Measurements from ENCODE around the gene CCNL2.

The CCNL2 gene

DNA sequence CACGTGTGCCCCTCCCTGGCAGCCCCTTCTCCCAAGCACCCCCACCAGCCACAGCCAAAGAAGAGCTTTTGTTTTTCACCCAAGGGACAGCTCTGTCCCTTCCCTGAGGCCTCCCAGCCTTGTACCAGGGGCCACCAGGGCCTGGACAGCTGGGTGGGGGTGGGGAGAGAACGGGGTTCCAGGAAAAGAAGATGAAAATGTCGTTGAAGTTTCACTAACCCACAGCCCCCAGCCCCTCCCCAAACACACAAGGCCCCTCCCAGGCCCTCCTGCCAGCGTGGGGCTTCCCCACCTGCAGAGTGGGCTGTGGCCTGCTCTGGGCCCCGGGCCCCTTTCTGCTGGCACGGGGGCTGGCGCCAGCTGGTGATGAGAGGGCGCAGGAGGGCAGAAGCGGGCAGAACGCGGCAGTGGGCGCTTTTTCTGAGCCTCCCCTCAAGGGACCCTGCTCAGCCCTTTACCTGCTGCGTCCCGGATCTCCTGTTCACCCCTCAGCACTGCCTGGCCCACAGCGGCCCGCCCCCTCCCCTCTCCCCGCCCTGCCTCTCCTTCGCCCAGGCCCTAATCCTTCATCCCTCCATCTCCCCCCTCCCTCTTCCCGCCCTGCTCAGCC is 27.5 kb upstream of the CCNL2 start:
- DNase-seq (ENCODE audit: low read depth) = no peak
- no peak overlapping the region for H3K4me3 ChIP-seq (ENCODE audit: low read length)
- TF ChIP-seq, protein P1, sequence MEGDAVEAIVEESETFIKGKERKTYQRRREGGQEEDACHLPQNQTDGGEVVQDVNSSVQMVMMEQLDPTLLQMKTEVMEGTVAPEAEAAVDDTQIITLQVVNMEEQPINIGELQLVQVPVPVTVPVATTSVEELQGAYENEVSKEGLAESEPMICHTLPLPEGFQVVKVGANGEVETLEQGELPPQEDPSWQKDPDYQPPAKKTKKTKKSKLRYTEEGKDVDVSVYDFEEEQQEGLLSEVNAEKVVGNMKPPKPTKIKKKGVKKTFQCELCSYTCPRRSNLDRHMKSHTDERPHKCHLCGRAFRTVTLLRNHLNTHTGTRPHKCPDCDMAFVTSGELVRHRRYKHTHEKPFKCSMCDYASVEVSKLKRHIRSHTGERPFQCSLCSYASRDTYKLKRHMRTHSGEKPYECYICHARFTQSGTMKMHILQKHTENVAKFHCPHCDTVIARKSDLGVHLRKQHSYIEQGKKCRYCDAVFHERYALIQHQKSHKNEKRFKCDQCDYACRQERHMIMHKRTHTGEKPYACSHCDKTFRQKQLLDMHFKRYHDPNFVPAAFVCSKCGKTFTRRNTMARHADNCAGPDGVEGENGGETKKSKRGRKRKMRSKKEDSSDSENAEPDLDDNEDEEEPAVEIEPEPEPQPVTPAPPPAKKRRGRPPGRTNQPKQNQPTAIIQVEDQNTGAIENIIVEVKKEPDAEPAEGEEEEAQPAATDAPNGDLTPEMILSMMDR (conservative IDR thresholded peaks at IDR 0.05; ENCODE audit: low read length) = no peak

DNA sequence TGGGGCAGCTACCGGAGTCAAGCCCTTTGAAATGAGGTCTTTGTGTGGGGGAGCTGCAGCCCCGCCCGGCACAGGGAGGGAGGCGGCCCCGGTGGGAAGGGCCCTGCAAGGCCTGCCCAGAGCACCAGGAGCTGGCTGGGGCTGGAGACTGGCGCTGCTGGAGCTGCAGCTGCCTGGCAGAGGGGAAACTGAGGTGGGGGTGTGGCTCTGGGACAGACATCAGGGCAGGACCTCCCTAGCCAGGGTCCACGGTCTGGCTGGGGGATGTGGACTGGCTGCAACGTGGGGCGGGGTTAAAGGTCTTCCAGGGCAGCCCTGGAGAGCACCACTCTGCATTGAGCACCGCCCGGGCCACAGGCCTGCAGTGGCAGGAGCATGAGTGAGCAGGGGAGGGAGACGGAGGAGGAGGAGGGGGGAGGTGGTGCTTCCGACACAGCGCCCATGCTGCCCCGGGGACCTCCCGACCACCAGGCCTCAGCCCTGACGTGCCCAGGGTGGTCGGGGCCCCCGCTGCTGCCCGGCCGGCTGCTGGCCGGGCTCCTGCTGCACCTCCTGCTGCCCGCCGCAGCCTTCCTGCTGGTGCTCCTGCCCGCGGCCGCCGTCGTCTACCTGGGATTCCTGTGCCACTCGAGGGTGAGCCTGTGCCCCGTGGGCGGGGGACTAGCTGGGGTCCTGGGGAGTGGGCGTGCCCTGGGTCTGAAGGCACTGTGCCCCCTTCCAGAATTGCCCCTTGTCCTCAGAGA is 26.8 kb upstream of the CCNL2 start:
- no peak overlapping the region for H3K4me3 ChIP-seq (ENCODE audit: low read length)
- no peak for DNase-seq (ENCODE audit: low read depth)
- TF ChIP-seq, protein P1 (conservative IDR thresholded peaks at IDR 0.05; ENCODE audit: low read length) = no peak

DNA sequence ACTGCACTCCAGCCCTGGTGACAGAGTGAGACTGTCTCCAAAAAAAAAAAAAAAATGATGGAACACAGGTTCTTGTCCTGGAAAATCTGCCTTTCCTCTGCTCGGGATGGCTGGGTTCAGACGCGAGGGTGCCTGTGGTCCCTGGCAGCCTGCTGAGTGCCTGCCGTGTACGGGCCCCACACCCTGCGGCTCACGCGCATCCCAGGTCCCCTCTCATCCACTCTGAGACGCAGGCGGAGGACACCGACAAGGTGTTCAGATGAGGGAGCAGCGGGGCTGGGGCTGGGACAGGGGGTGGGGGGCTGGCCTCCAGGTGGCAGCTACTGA is 26.3 kb upstream of the CCNL2 start:
- no peak for DNase-seq (ENCODE audit: low read depth)
- TF ChIP-seq, protein P1 (conservative IDR thresholded peaks at IDR 0.05; ENCODE audit: low read length) = no peak
- H3K4me3 ChIP-seq (ENCODE audit: low read length) = no peak overlapping the region

DNA sequence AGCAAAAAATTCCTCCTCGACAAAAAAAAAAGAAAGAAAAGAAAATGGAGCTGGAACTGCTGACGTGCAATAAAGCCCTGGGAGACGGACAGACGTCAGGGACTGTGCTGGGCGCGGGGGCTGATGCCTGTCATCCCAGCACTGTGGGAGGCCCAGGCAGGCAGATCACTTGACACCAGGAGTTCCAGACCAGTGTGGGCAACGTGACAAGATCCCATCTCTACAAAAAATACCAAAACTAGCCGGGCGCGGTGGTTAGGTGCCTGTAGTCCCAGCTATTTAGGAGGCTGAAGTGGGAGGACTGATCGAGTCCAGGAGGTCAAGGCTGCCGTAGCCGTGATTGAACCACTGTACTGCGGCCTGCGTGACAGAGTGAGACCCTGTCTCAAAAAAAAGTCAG is 25.6 kb upstream of the CCNL2 start:
- no peak for DNase-seq (ENCODE audit: low read depth)
- TF ChIP-seq, protein P1 (conservative IDR thresholded peaks at IDR 0.05; ENCODE audit: low read length) = no peak
- H3K4me3 ChIP-seq (ENCODE audit: low read length) = no peak overlapping the region

DNA sequence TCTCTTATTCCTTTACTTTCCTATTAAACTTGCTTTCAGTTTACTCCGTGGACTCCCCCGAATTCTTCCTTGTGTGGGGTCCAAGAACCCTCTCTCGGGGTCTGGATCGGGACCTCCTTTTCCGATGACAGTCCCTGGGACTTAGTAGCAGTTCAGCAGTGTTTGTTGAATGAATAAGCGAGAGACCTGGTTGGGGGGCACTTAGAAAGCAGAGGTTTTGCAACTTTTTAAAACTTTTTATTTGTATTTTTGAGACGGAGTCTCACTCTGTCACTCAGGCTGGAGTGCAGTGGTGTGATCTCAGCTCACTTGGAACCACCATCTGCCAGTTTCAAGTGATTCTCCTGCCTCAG is 24.1 kb upstream of the CCNL2 start:
- no peak for DNase-seq (ENCODE audit: low read depth)
- H3K4me3 ChIP-seq (ENCODE audit: low read length) = no peak overlapping the region
- TF ChIP-seq, protein P1 (conservative IDR thresholded peaks at IDR 0.05; ENCODE audit: low read length) = no peak

DNA sequence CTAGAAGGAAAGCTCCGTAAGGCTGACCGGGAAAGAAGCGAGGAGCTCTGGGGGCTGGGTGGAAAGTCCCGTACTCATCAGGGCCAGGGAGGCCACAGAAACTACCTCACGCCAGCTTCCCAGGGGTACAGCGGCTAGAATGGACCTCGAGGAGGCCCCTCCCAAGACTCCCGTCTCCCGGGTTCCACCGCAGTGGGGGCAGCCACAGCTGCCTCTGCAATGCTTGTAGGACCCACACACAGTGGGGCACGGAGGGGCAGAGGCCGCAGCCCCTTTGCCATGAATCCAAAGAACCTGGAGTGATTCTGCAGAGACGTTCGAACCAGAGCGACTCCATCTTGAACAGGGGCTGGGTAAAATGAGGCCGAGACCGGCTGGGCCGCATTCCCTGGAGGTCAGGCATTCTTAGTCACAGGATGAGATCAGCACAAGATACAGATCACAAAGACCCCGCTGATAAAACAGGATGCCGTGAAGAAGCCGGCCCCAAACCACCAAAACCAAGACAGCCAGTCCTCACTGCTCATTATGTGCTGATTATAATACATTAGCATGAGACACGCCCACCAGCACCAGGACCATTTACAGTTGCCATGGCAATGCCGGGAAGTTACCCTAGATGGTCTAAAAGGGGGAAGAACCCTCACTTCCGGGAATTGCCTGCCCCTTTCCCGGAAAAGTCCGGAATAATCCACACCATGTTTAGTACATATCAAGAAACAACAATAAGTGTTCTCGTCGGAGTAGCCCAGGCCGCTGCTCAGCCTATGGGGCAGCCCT is 23.5 kb upstream of the CCNL2 start:
- TF ChIP-seq, protein P1 (conservative IDR thresholded peaks at IDR 0.05; ENCODE audit: low read length) = no peak
- no peak for DNase-seq (ENCODE audit: low read depth)
- no peak overlapping the region for H3K4me3 ChIP-seq (ENCODE audit: low read length)
